ENCODE results near the gene GSDMA. TPM values are rescaled to one million over a fixed set of nuclear protein-coding genes. Genes with fewer than 3 reads are reported as not detected.

GSDMA gene
- total RNA-seq, 1 donor from 2014 or later = not detected

DNA sequence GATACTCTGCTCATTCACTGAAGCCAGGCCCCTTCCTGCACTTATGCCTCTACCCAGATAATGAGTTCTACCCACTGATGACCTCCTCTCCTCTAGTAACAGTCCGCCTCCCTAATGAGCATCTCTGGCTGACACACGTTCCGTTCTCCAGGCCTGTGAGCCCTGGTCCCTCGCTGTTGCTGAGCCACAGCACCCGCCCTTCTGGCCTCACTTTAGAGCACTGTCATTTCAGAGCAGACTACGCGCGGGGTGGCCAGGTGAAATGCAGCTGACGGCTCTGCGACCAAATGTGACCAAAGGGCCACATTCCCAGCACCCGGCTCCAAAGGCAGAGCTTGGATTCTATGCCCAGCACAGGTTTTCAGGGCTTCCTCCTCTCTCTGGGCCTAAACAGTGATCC is 31.6 kb downstream of the GSDMA start:
- TF ChIP-seq, protein P1, sequence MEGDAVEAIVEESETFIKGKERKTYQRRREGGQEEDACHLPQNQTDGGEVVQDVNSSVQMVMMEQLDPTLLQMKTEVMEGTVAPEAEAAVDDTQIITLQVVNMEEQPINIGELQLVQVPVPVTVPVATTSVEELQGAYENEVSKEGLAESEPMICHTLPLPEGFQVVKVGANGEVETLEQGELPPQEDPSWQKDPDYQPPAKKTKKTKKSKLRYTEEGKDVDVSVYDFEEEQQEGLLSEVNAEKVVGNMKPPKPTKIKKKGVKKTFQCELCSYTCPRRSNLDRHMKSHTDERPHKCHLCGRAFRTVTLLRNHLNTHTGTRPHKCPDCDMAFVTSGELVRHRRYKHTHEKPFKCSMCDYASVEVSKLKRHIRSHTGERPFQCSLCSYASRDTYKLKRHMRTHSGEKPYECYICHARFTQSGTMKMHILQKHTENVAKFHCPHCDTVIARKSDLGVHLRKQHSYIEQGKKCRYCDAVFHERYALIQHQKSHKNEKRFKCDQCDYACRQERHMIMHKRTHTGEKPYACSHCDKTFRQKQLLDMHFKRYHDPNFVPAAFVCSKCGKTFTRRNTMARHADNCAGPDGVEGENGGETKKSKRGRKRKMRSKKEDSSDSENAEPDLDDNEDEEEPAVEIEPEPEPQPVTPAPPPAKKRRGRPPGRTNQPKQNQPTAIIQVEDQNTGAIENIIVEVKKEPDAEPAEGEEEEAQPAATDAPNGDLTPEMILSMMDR (IDR thresholded peaks at IDR 0.05; ENCODE audit: unreplicated experiment) = no peak
- Mint-ChIP-seq H3K27ac (ENCODE audit: unreplicated experiment) (no peak overlapping the region), H3K36me3 (ENCODE audit: low read depth, unreplicated experiment) (peaks cover 62% of the 10 kb centered on the region), H3K4me1 (ENCODE audit: unreplicated experiment) (peaks cover 10% of the 10 kb centered on the region), H3K9me3 (ENCODE audit: unreplicated experiment) (no peaks in the 10 kb centered on the region), H3K27me3 (ENCODE audit: unreplicated experiment) (no peaks in the 10 kb centered on the region), H3K4me3 (ENCODE audit: unreplicated experiment) (peak overlapping the region; percentile 51)
- no peak for DNase-seq (ENCODE audit: low spot score)

DNA sequence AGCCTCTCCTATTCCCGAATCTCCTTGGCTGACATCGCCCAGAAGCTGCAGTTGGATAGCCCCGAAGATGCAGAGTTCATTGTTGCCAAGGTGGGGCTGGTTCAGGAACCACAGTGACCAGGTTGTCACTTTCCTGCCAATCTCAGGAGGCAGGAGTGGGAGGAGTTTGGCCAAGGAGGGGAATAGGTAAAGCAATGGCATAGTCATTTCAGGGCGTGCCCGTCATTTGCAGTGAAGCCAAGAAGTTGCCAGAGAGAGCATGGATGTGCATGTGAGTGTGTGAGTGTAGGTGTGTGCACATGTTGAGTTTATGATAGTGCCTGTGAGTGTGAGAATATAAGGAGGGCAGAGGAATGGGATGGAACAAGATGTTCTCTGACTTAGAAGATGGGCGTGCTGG is 32.6 kb downstream of the GSDMA start:
- H3K36me3 Mint-ChIP-seq (ENCODE audit: low read depth, unreplicated experiment) = peaks cover 55% of the 10 kb centered on the region
- DNase-seq (ENCODE audit: low spot score) = no peak
- H3K9me3 Mint-ChIP-seq (ENCODE audit: unreplicated experiment) = no peaks in the 10 kb centered on the region
- TF ChIP-seq, protein P1 (IDR thresholded peaks at IDR 0.05; ENCODE audit: unreplicated experiment) = no peak
- H3K27me3 Mint-ChIP-seq (ENCODE audit: unreplicated experiment) = no peaks in the 10 kb centered on the region
- peak overlapping the region; percentile 68 for H3K4me3 Mint-ChIP-seq (ENCODE audit: unreplicated experiment)
- peaks cover 10% of the 10 kb centered on the region for H3K4me1 Mint-ChIP-seq (ENCODE audit: unreplicated experiment)
- peak overlapping the region; percentile 85 for H3K27ac Mint-ChIP-seq (ENCODE audit: unreplicated experiment)

DNA sequence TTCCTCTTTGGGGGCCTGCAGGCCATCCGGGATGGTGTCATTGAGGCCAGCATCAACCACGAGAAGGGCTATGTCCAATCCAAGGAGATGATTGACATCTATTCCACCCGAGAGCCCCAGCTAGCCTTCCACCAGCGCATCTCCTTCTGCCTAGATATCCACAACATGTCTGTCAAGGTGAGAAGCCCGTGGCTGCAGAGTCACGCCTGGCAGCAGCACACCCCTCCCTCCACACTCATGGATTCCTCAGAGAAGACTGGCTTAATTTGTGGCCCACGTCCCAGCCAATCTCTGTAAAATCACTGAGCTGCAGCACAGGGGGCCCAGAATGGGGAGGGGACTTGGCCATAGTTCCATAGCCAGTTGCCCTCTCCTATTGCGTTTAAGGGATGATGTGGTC is 33.4 kb downstream of the GSDMA start:
- TF ChIP-seq, protein P1 (IDR thresholded peaks at IDR 0.05; ENCODE audit: unreplicated experiment) = no peak
- H3K9me3 Mint-ChIP-seq (ENCODE audit: unreplicated experiment) = no peaks in the 10 kb centered on the region
- no peak for DNase-seq (ENCODE audit: low spot score)
- H3K4me3 Mint-ChIP-seq (ENCODE audit: unreplicated experiment) = peak overlapping the region; percentile 25
- no peaks in the 10 kb centered on the region for H3K27me3 Mint-ChIP-seq (ENCODE audit: unreplicated experiment)
- H3K36me3 Mint-ChIP-seq (ENCODE audit: low read depth, unreplicated experiment) = peaks cover 50% of the 10 kb centered on the region
- H3K4me1 Mint-ChIP-seq (ENCODE audit: unreplicated experiment) = peaks cover 10% of the 10 kb centered on the region
- H3K27ac Mint-ChIP-seq (ENCODE audit: unreplicated experiment) = no peak overlapping the region

DNA sequence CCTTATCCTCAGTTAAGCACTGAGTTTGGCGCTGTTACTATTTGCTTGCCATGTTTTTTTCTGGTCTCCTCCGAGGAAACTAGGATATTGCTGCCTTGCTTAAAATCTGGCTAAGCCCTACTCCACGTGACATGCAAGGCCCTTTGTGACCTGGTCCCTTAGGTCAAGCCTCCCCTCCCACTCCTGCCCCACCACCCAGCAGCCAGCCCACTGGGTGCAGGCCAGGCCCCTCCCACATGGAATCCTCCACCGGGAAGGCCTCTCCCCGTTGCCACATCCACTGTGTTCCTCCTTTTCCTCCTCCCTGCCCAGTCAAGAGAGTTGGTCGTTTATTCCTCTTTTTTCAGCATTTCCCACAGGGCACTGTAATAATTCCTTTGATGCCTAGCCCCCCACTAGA is 34.0 kb downstream of the GSDMA start:
- Mint-ChIP-seq H3K36me3 (ENCODE audit: low read depth, unreplicated experiment) (peaks cover 45% of the 10 kb centered on the region), H3K27me3 (ENCODE audit: unreplicated experiment) (no peaks in the 10 kb centered on the region), H3K9me3 (ENCODE audit: unreplicated experiment) (no peaks in the 10 kb centered on the region), H3K4me3 (ENCODE audit: unreplicated experiment) (no peak overlapping the region), H3K4me1 (ENCODE audit: unreplicated experiment) (peaks cover 10% of the 10 kb centered on the region), H3K27ac (ENCODE audit: unreplicated experiment) (no peak overlapping the region)
- DNase-seq (ENCODE audit: low spot score) = no peak
- TF ChIP-seq, protein P1 (IDR thresholded peaks at IDR 0.05; ENCODE audit: unreplicated experiment) = no peak

DNA sequence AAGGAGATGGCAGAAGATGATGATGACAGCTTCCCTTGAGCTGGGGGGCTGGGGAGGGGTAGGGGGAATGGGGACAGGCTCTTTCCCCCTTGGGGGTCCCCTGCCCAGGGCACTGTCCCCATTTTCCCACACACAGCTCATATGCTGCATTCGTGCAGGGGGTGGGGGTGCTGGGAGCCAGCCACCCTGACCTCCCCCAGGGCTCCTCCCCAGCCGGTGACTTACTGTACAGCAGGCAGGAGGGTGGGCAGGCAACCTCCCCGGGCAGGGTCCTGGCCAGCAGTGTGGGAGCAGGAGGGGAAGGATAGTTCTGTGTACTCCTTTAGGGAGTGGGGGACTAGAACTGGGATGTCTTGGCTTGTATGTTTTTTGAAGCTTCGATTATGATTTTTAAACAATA is 34.7 kb downstream of the GSDMA start:
- Mint-ChIP-seq H3K4me3 (ENCODE audit: unreplicated experiment) (no peak overlapping the region), H3K27ac (ENCODE audit: unreplicated experiment) (no peak overlapping the region), H3K9me3 (ENCODE audit: unreplicated experiment) (no peaks in the 10 kb centered on the region), H3K27me3 (ENCODE audit: unreplicated experiment) (no peaks in the 10 kb centered on the region), H3K4me1 (ENCODE audit: unreplicated experiment) (peaks cover 10% of the 10 kb centered on the region), H3K36me3 (ENCODE audit: low read depth, unreplicated experiment) (peaks cover 38% of the 10 kb centered on the region)
- DNase-seq (ENCODE audit: low spot score) = no peak
- TF ChIP-seq, protein P1 (IDR thresholded peaks at IDR 0.05; ENCODE audit: unreplicated experiment) = no peak
